Measurements from ENCODE around the gene ATAD3A.

Gene ATAD3A

GRCh38 chr1:1569341-1569740 is 57.4 kb downstream of the ATAD3A start:
- TF ChIP-seq CTCF (IDR thresholded peaks at IDR 0.05; ENCODE audit: low read depth, low read length) = no peak

DNA sequence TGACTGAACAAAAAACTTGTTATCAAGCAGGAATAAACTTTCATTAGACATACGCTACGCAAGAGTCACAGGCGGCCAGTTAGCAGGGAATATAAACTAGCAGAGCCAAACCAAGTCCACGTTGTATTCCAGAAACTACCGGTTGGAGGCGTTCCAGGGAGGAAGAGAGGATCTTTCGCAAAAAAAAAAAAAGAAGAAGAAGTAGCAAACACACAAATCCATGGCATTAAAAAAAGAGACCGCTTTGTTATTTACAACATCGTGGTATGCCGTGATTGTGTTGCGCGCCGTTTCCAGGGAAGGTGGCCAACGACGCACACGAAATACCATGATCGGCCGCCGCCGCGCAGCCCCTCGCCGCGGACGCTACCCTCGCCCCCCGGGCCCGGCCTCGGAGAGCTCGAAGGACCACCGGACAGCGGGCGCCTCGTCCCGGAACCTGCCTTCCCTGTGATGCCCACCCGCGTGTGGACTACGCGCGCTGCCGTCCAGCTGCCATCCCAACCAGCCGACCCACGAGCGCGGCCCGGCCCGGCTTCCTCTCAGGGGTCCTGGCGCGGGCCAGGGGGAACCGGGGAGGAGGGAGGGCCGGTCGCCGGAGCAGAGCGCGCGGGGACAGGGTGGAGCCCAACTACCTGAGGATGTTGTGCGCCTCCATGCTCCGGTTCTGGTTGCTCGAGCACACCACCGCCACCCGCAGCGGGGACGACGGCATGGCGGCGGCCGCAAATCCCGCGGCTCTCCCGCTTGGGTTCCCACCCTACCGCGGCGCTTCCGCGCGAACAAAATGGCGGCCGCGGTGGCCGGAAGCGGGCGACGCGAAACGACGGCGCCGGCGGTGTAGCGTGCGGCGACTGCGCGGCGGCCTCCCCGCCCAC is 62.1 kb downstream of the ATAD3A start:
- TF ChIP-seq CTCF (IDR thresholded peaks at IDR 0.05; ENCODE audit: low read depth, low read length) = peak; percentile 7
- DNase-seq (ENCODE audit: extremely low read depth, low read depth) = no peak

More at GRCh38 chr1:1569341-1569740, 57.4 kb downstream of the ATAD3A start:
- DNase-seq (ENCODE audit: extremely low read depth, low read depth) = no peak

- no peak for TF ChIP-seq CTCF (IDR thresholded peaks at IDR 0.05; ENCODE audit: low read depth, low read length)
- DNase-seq (ENCODE audit: extremely low read depth, low read depth) = peak; percentile 79
Measured at GRCh38 chr1:1574721-1575537, 63.0 kb downstream of the ATAD3A start, which contains the start of gene SSU72. SSU72 (minus strand) TSS chr1:1574863; CDS start chr1:1574557, 306 bp downstream.

- no peak for TF ChIP-seq CTCF (IDR thresholded peaks at IDR 0.05; ENCODE audit: low read depth, low read length)
- DNase-seq (ENCODE audit: extremely low read depth, low read depth) = no peak
Measured at GRCh38 chr1:1577367-1578011, 65.5 kb downstream of the ATAD3A start.

DNA sequence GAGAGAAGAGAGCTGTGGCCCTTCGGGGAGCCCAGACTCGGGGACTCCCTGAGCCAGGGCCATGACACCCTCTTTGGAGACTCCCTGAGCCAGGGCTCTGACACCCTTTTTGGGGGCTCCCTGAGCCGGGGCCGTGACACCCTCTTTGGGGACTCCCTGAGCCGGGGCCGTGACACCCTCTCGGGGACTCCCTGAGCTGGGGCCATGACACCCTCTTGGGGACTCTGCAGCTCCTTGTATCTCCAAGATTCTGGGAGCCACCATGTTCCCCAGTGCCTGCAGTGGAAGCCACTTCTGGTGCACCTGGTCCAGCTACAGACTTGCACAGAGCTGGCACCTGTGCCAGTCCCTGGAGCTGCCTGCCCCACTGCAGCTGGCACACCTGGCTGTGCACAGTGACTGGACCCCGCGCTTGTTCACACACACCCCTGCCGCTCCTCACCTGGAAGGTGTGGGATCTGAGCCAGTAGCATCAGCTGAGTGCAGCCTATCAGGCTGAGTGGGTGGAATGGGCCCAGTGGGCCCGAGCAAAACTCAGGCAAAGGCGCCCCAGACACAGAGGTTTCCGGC is 66.5 kb downstream of the ATAD3A start:
- TF ChIP-seq CTCF (IDR thresholded peaks at IDR 0.05; ENCODE audit: low read depth, low read length) = no peak
- DNase-seq (ENCODE audit: extremely low read depth, low read depth) = no peak

GRCh38 chr1:1582585-1583346 is 70.8 kb downstream of the ATAD3A start:
- TF ChIP-seq CTCF (IDR thresholded peaks at IDR 0.05; ENCODE audit: low read depth, low read length) = no peak

More at GRCh38 chr1:1582585-1583346, 70.8 kb downstream of the ATAD3A start:
- DNase-seq (ENCODE audit: extremely low read depth, low read depth) = no peak

All from AG09319 (cell line).